Stimulated activated CD8-positive, alpha-beta memory T cell treated with anti-CD3 and anti-CD28 coated beads, Interleukin-4, amount 100 ng/mL, for 1 hour (primary cell): ENCODE results near the gene CDC25A.
A peak's percentile ranks its signal among the peaks of the same experiment; 100 is the strongest.
"Not testable (repeated sequence)": the region's sequence is repeated elsewhere in the genome, so short reads cannot be mapped to it uniquely, and the experiment has no call there.

Experiments used
- DNase-seq, 2 donors: peaks; one replicate each; pipeline ENCODE4 v3.0.0-alpha.2; 2020; ENCODE audit warnings: low read depth in 2 of 2, low spot score in 1 of 2

The CDC25A gene

GRCh38 chr3:48188266-48189201, at the start of gene CDC25A:
CDC25A (minus strand) TSS chr3:48188417; CDS start chr3:48187947, 470 bp downstream.
- DNase-seq = peak; percentile 71 to 86

- DNase-seq = no peak
Observed at GRCh38 chr3:48236531-48236930, 48.3 kb upstream of the CDC25A start.

GRCh38 chr3:48233542-48233941, 45.3 kb upstream of the CDC25A start:
- no peak for DNase-seq

GRCh38 chr3:48232734-48233133, 44.5 kb upstream of the CDC25A start:
- DNase-seq = peak in 1 of 2 donors; percentile 35

- no peak for DNase-seq
Observed at GRCh38 chr3:48232232-48232631, 44.0 kb upstream of the CDC25A start.

GRCh38 chr3:48226939-48227338, 38.7 kb upstream of the CDC25A start:
- no peak for DNase-seq

- DNase-seq = no peak
Observed at GRCh38 chr3:48225587-48225986, 37.4 kb upstream of the CDC25A start.

GRCh38 chr3:48222616-48223513, 34.6 kb upstream of the CDC25A start, which contains the start of gene CAMP:
CAMP (plus strand) TSS chr3:48223495; CDS start chr3:48223512, 17 bp downstream.
- no peak for DNase-seq

- DNase-seq = no peak
Observed at GRCh38 chr3:48220746-48221145, 32.5 kb upstream of the CDC25A start.

- DNase-seq = no peak
Observed at GRCh38 chr3:48219543-48219942, 31.3 kb upstream of the CDC25A start.

GRCh38 chr3:48218537-48218936, 30.3 kb upstream of the CDC25A start:
- DNase-seq = no peak

- no peak for DNase-seq
Observed at GRCh38 chr3:48217449-48217848, 29.2 kb upstream of the CDC25A start.

GRCh38 chr3:48215876-48216275, 27.7 kb upstream of the CDC25A start:
- DNase-seq = no peak

GRCh38 chr3:48215466-48215865, 27.2 kb upstream of the CDC25A start:
- DNase-seq = no peak

GRCh38 chr3:48215019-48215418, 26.8 kb upstream of the CDC25A start:
- DNase-seq = no peak

- DNase-seq = no peak
Observed at GRCh38 chr3:48214225-48214624, 26.0 kb upstream of the CDC25A start.

- not testable (repeated sequence) for DNase-seq
Observed at GRCh38 chr3:48211776-48212175, 23.6 kb upstream of the CDC25A start.

- DNase-seq = not testable (repeated sequence)
Observed at GRCh38 chr3:48210534-48210933, 22.3 kb upstream of the CDC25A start.

- no peak for DNase-seq
Observed at GRCh38 chr3:48209445-48209844, 21.2 kb upstream of the CDC25A start.

GRCh38 chr3:48208076-48208475, 19.9 kb upstream of the CDC25A start:
- DNase-seq = no peak

- DNase-seq = no peak
Observed at GRCh38 chr3:48202632-48203031, 14.4 kb upstream of the CDC25A start.

- DNase-seq = no peak
Observed at GRCh38 chr3:48199117-48199516, 10.9 kb upstream of the CDC25A start.
